HepG2 (cell line): ENCODE results near the gene BLCAP. TPM values are rescaled to one million over a fixed set of nuclear protein-coding genes. Genes with fewer than 3 reads are reported as not detected.

Experiments used
- ATAC-seq: fragments of 200-7000 bp; cut with Tn5 transposase; 3 replicates; pipeline ENCODE4 v1.9.1; 2020; ENCODE audit warnings: mild to moderate bottlenecking, moderate library complexity
- BruUV-seq: library from RNA; stranded (reverse); fragments of 400-500 nt; replicated peaks from 2 replicates; lab custom pipeline; 2021; lab: Mats Ljungman, UMichigan
- CTCF ChIA-PET: fragments of 300-600 bp; formaldehyde crosslinking; extraction: SDS; loops from one replicate; lab custom pipeline; 2021; ENCODE audit warnings: low total read pairs, inconsistent platforms, low intra/inter-chr PET ratio; lab: Yijun Ruan, JAX
- POLR2A ChIA-PET: fragments of 350-600 bp; sonication (Branson Sonifier 250); formaldehyde crosslinking; loops from one replicate; lab custom pipeline; 2020; ENCODE audit warnings: antibody characterized with exemption, inconsistent platforms; lab: Yijun Ruan, JAX
- DNase-seq: peaks from one replicate; pipeline ENCODE4 v3.0.0-alpha.2; 2015; ENCODE audit warnings: low spot score
- FAIRE-seq: peaks from 3 replicates; lab custom pipeline; 2011; peaks lifted over from hg19 to GRCh38; lab: Jason Lieb, UNC
- H2AFZ ChIP-seq: one replicate; pipeline ENCODE4 v1.6.1; 2011; ENCODE audit warnings: low read length, inconsistent platforms
- H3K27ac ChIP-seq: fragments of 300-600 bp; 3 replicates; pipeline ENCODE4 v1.8.0; 2011; ENCODE audit warnings: mixed run types, mild to moderate bottlenecking, mixed read lengths, low read length, inconsistent platforms; ENCODE audit not compliant: insufficient read depth; ENCODE audit errors: extremely low read length
- H3K27me3 ChIP-seq, 2 experiments: fragments of 200-600 bp in 1 of 2; 2 replicates in 1 of 2; 3 replicates in 1 of 2; pipeline versions ENCODE4 v1.6.0 to v1.8.0; 2011; ENCODE audit warnings: low read length in 2 of 2, mild to moderate bottlenecking in 2 of 2, moderate library complexity in 2 of 2, inconsistent platforms in 1 of 2; ENCODE audit not compliant: insufficient read depth in 2 of 2, control insufficient read depth in 1 of 2
- H3K36me3 ChIP-seq, 2 experiments: fragments of 200-600 bp in 1 of 2; replicated peaks in 1 of 2; 2 replicates in 1 of 2; 3 replicates in 1 of 2; pipeline versions ENCODE4 v1.5.1 to v1.8.0; 2011; ENCODE audit warnings: low read length in 2 of 2, inconsistent platforms in 1 of 2; ENCODE audit not compliant: insufficient read depth in 2 of 2, control insufficient read depth in 1 of 2
- H3K4me1 ChIP-seq: 2 replicates; pipeline ENCODE4 v1.5.1; 2012; ENCODE audit warnings: low read length, inconsistent platforms; ENCODE audit not compliant: insufficient read depth
- H3K4me2 ChIP-seq: 2 replicates; pipeline ENCODE4 v1.6.0; 2011; ENCODE audit warnings: low read depth, low read length, inconsistent platforms
- H3K4me3 ChIP-seq, 3 experiments: fragments of 200-600 bp in 1 of 3; sonication (generic), shearing (Covaris generic) in 1 of 3; replicated peaks in 1 of 3; 2 replicates each; pipeline ENCODE4 v1.5.1; 2011 to 2016; ENCODE audit warnings: low read length in 3 of 3, inconsistent platforms in 2 of 3, low read depth in 2 of 3, mild to moderate bottlenecking in 2 of 3, control low read depth in 1 of 3, mixed read lengths in 1 of 3; ENCODE audit not compliant: insufficient read depth in 1 of 3
- H3K79me2 ChIP-seq: one replicate; pipeline ENCODE4 v1.6.1; 2011; ENCODE audit warnings: low read length, inconsistent platforms; ENCODE audit not compliant: insufficient read depth
- H3K9ac ChIP-seq: 2 replicates; pipeline ENCODE4 v1.6.0; 2011; ENCODE audit warnings: mild to moderate bottlenecking, low read depth, low read length, inconsistent platforms; ENCODE audit not compliant: insufficient read depth
- H3K9me3 ChIP-seq: 2 replicates; pipeline ENCODE4 v1.5.1; 2012; ENCODE audit warnings: mild to moderate bottlenecking, low read length
- H4K20me1 ChIP-seq: 2 replicates; pipeline ENCODE4 v1.6.0; 2011; ENCODE audit warnings: inconsistent platforms, mild to moderate bottlenecking, low read length, moderate library complexity; ENCODE audit not compliant: insufficient read depth
- IKZF4 ChIP-seq: sonication (generic); formaldehyde crosslinking; IDR thresholded peaks from 2 replicates; pipeline ENCODE4 v1.5.1; 2020; ENCODE audit warnings: borderline replicate concordance, mild to moderate bottlenecking, low read depth, missing genetic modification reagents; ENCODE audit errors: not compliant biosample characterization
- MIER3 ChIP-seq: IDR thresholded peaks from 2 replicates; pipeline ENCODE4 v1.6.1; 2016; ENCODE audit warnings: missing compliant biosample characterization, borderline replicate concordance
- NFYB ChIP-seq: sonication (generic); formaldehyde crosslinking; IDR thresholded peaks from 2 replicates; pipeline ENCODE4 v1.4.0; 2020; ENCODE audit warnings: missing genetic modification reagents
- REPIN1 ChIP-seq: sonication (generic); formaldehyde crosslinking; IDR thresholded peaks from 2 replicates; pipeline ENCODE4 v1.8.0; 2022; ENCODE audit warnings: missing genetic modification reagents, low read depth, mild to moderate bottlenecking, borderline replicate concordance
- RXRA ChIP-seq: sonication (generic); formaldehyde crosslinking; IDR thresholded peaks from 2 replicates; pipeline ENCODE4 v1.5.1; 2020; ENCODE audit warnings: missing genetic modification reagents
- SETDB1 ChIP-seq: sonication (generic); formaldehyde crosslinking; IDR thresholded peaks from 2 replicates; pipeline ENCODE4 v1.5.1; 2020; ENCODE audit warnings: missing genetic modification reagents, mild to moderate bottlenecking, borderline replicate concordance
- SUZ12 ChIP-seq: fragments of 150-350 bp; IDR thresholded peaks from 2 replicates; pipeline ENCODE4 v1.6.1; 2014; ENCODE audit warnings: low read depth, low read length
- ZNF207 ChIP-seq: fragments of 450-650 bp; IDR thresholded peaks from 2 replicates; pipeline ENCODE4 v1.6.1; 2016; ENCODE audit warnings: antibody characterized with exemption, borderline replicate concordance
- ZNF263 ChIP-seq: sonication (generic); formaldehyde crosslinking; IDR thresholded peaks from 2 replicates; pipeline ENCODE4 v1.4.0; 2020; ENCODE audit warnings: missing genetic modification reagents
- ZNF431 ChIP-seq: sonication (generic); formaldehyde crosslinking; IDR thresholded peaks from 2 replicates; pipeline ENCODE4 v1.9.0; 2022; ENCODE audit warnings: missing genetic modification reagents, low read depth, mild to moderate bottlenecking, borderline replicate concordance
- WGBS: methylation state at CpG from one replicate; pipeline ENCODE4 v1.1.6; 2017; ENCODE audit warnings: low lambda C conversion rate; 5-methylcytosine and 5-hydroxymethylcytosine counted together
- in situ Hi-C: cut with HindIII; loops from 2 replicates; pipeline ENCODE4 v1.10.0; 2017; ENCODE audit warnings: low pct_unique_long_range_greater_than_20kb; ENCODE audit not compliant: extremely low pct_ligation_motif_present
- intact Hi-C: fragments of 100-400 bp; cut with micrococcal nuclease; formaldehyde crosslinking; loops from one replicate; pipeline ENCODE4 v1.10.0; 2022; ENCODE audit not compliant: unreplicated experiment
- polyA plus RNA-seq, 8 experiments: library from polyadenylated mRNA; depleted of rRNA in 3 of 8; stranded (reverse) in 7 of 8; unstranded in 1 of 8; fragments of >200 nt; fragmentation: Illumina TruSeq in 4 of 8; extraction: Trizol in 4 of 8; gene quantifications; 2 replicates each; pipeline versions ENCODE4 v1.2.1 to v1.2.3, GENCODE V29; 2011 to 2016; ENCODE audit warnings: low read depth in 4 of 8, missing spikeins in 1 of 8, mixed read lengths in 1 of 8; ENCODE audit not compliant: insufficient read depth in 1 of 8
- total RNA-seq, 5 experiments: library from RNA; depleted of rRNA; stranded (reverse); fragments of >200 nt; fragmentation: Illumina TruSeq; extraction: Trizol; gene quantifications; 2 replicates each; pipeline ENCODE4 v1.2.3, GENCODE V29; 2016; ENCODE audit warnings: low read depth in 1 of 5
- TF ChIP-seq, protein P1 (sequence below): sonication (generic); formaldehyde crosslinking; IDR thresholded peaks from 2 replicates; pipeline ENCODE4 v1.5.1; 2020; ENCODE audit warnings: missing genetic modification reagents, mild to moderate bottlenecking, borderline replicate concordance
- TF ChIP-seq, protein P2 (sequence below): sonication (generic); formaldehyde crosslinking; IDR thresholded peaks from 2 replicates; pipeline ENCODE4 v1.4.0; 2020; ENCODE audit warnings: mild to moderate bottlenecking, missing genetic modification reagents
- TF ChIP-seq, protein P3 (sequence below): sonication (generic); formaldehyde crosslinking; IDR thresholded peaks from 2 replicates; pipeline ENCODE4 v1.4.0; 2020; ENCODE audit warnings: missing genetic modification reagents

BLCAP gene
- total and polyA plus RNA-seq, 2 of the 13 experiments (the other 11 are each of a cell fraction or from before 2014, with no cell fraction given) = 52.4 to 86.8 TPM

DNA sequence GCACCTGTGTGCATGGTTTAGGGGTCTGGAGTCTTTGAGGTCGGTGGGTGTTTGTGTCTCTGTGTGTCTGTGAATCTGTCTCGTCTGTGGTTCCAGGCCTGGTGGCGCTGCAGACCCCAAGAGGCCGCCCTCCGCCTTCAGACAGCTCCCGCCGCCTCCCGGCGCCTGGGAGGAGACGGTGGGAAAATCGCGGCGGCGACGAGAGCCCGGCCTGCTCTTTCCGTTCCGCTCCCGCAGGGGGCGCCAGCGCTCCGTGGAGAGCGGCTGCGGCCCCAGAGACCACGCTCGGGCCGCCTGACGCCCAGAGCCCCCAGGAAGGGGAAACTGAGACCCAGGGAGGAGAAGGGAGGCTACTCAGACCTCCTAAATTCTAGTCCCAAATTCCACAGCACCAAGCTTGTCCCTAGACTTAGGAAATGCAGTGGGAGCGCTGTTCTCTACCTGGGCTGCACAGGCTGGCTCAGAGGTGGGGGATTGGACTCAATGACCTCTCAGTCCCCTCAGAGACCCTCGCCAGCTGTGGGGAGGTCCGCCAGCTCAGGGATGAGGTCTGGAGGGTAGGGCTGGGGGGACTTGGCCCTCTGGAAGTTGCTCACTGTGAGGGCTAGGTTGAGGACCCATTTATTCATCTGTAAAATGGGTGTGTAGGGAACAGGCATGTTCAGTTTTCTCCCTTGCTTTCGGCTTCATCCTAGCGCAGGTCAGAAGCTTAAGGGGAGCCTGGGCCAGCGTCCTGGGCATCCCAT lies 36.9 kb upstream of the BLCAP start:
- intact Hi-C loops = loop anchor here (1.0 to 10.0 kb wide), 2 partner anchors 330 to 429 kb away; no protein-coding TSS in a partner anchor
- no peak overlapping the region for H2AFZ ChIP-seq
- H4K20me1 ChIP-seq = no peaks in the 10 kb centered on the region
- peaks cover 6 to 65% of the 10 kb centered on the region in 2 experiments; a peak in 4 of 5 replicates for H3K27me3 ChIP-seq
- H3K9ac ChIP-seq = no peak overlapping the region
- no peaks in the 10 kb centered on the region for H3K79me2 ChIP-seq
- H3K4me3 ChIP-seq = peak overlapping the region in 2 of 3 experiments; percentile 12 to 50; a peak in 2 of 6 replicates
- BruUV-seq = no TSS peak
- peak; percentile 87 for ATAC-seq
- no peak overlapping the region for H3K27ac ChIP-seq
- in situ Hi-C loops = loop anchor here (5.0 to 25.0 kb wide), 3 partner anchors 333 to 648 kb away; no protein-coding TSS in a partner anchor
- no peaks in the 10 kb centered on the region for H3K9me3 ChIP-seq
- peak overlapping the region; percentile 70 for H3K4me2 ChIP-seq
- CTCF ChIA-PET = interaction anchor here (0.9 to 2.4 kb wide), 3 partner anchors 193 to 429 kb away, joined by 3 to 13 read pairs (median 4); partner anchors contain the start of gene VSTM2L
- 3% methylated on average over 28 of the region's 34 CpGs for WGBS
- peak; percentile 30 for DNase-seq
- peaks cover 33% of the 10 kb centered on the region for H3K4me1 ChIP-seq
- H3K36me3 ChIP-seq = no peaks in the 10 kb centered on the region
- no peak for FAIRE-seq
- POLR2A ChIA-PET = no interaction called here
- TF ChIP-seq RXRA (CRISPR knock-in tag) (no peak), NFYB (no peak), SETDB1 (CRISPR knock-in tag) (no peak), MIER3 (CRISPR knock-in tag) (no peak), ZNF263 (no peak), IKZF4 (CRISPR knock-in tag) (no peak), ZNF431 (CRISPR knock-in tag) (no peak), REPIN1 (CRISPR knock-in tag) (no peak), ZNF207 (no peak), SUZ12 (no peak)
- TF ChIP-seq, protein P1, sequence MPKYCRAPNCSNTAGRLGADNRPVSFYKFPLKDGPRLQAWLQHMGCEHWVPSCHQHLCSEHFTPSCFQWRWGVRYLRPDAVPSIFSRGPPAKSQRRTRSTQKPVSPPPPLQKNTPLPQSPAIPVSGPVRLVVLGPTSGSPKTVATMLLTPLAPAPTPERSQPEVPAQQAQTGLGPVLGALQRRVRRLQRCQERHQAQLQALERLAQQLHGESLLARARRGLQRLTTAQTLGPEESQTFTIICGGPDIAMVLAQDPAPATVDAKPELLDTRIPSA = no peak
- TF ChIP-seq, protein P2, sequence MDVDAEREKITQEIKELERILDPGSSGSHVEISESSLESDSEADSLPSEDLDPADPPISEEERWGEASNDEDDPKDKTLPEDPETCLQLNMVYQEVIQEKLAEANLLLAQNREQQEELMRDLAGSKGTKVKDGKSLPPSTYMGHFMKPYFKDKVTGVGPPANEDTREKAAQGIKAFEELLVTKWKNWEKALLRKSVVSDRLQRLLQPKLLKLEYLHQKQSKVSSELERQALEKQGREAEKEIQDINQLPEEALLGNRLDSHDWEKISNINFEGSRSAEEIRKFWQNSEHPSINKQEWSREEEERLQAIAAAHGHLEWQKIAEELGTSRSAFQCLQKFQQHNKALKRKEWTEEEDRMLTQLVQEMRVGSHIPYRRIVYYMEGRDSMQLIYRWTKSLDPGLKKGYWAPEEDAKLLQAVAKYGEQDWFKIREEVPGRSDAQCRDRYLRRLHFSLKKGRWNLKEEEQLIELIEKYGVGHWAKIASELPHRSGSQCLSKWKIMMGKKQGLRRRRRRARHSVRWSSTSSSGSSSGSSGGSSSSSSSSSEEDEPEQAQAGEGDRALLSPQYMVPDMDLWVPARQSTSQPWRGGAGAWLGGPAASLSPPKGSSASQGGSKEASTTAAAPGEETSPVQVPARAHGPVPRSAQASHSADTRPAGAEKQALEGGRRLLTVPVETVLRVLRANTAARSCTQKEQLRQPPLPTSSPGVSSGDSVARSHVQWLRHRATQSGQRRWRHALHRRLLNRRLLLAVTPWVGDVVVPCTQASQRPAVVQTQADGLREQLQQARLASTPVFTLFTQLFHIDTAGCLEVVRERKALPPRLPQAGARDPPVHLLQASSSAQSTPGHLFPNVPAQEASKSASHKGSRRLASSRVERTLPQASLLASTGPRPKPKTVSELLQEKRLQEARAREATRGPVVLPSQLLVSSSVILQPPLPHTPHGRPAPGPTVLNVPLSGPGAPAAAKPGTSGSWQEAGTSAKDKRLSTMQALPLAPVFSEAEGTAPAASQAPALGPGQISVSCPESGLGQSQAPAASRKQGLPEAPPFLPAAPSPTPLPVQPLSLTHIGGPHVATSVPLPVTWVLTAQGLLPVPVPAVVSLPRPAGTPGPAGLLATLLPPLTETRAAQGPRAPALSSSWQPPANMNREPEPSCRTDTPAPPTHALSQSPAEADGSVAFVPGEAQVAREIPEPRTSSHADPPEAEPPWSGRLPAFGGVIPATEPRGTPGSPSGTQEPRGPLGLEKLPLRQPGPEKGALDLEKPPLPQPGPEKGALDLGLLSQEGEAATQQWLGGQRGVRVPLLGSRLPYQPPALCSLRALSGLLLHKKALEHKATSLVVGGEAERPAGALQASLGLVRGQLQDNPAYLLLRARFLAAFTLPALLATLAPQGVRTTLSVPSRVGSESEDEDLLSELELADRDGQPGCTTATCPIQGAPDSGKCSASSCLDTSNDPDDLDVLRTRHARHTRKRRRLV = no peak
- TF ChIP-seq, protein P3, sequence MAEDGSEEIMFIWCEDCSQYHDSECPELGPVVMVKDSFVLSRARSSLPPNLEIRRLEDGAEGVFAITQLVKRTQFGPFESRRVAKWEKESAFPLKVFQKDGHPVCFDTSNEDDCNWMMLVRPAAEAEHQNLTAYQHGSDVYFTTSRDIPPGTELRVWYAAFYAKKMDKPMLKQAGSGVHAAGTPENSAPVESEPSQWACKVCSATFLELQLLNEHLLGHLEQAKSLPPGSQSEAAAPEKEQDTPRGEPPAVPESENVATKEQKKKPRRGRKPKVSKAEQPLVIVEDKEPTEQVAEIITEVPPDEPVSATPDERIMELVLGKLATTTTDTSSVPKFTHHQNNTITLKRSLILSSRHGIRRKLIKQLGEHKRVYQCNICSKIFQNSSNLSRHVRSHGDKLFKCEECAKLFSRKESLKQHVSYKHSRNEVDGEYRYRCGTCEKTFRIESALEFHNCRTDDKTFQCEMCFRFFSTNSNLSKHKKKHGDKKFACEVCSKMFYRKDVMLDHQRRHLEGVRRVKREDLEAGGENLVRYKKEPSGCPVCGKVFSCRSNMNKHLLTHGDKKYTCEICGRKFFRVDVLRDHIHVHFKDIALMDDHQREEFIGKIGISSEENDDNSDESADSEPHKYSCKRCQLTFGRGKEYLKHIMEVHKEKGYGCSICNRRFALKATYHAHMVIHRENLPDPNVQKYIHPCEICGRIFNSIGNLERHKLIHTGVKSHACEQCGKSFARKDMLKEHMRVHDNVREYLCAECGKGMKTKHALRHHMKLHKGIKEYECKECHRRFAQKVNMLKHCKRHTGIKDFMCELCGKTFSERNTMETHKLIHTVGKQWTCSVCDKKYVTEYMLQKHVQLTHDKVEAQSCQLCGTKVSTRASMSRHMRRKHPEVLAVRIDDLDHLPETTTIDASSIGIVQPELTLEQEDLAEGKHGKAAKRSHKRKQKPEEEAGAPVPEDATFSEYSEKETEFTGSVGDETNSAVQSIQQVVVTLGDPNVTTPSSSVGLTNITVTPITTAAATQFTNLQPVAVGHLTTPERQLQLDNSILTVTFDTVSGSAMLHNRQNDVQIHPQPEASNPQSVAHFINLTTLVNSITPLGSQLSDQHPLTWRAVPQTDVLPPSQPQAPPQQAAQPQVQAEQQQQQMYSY = no peak
